Kidney capillary endothelial cell (primary cell): Measurements from ENCODE around the gene MSL3B.

ENCODE experiments used
- DNase-seq: peaks from one replicate; pipeline ENCODE4 v3.0.0-alpha.2; 2018; ENCODE audit warnings: low spot score

The MSL3B gene

GRCh38 chr2:233832869-233833311 is 35.3 kb downstream of the MSL3B start:
- peak; percentile 59 for DNase-seq

- DNase-seq, result no peak
Measured at GRCh38 chr2:233832414-233832813, 35.8 kb downstream of the MSL3B start.

GRCh38 chr2:233831861-233832260 is 36.3 kb downstream of the MSL3B start:
- no peak for DNase-seq

- DNase-seq, result no peak
Measured at GRCh38 chr2:233831011-233831721, 37.0 kb downstream of the MSL3B start.

- DNase-seq, result no peak
Measured at GRCh38 chr2:233830111-233830802, 37.9 kb downstream of the MSL3B start.

GRCh38 chr2:233829193-233830110 is 38.7 kb downstream of the MSL3B start:
- no peak for DNase-seq

- no peak for DNase-seq
Measured at GRCh38 chr2:233828546-233829192, 39.5 kb downstream of the MSL3B start.

GRCh38 chr2:233824373-233824772 is 43.8 kb downstream of the MSL3B start:
- no peak for DNase-seq

- DNase-seq, result no peak
Measured at GRCh38 chr2:233823731-233824121, 44.5 kb downstream of the MSL3B start.

GRCh38 chr2:233822781-233823730 is 45.1 kb downstream of the MSL3B start:
- DNase-seq, result no peak

- no peak for DNase-seq
Measured at GRCh38 chr2:233822101-233822771, 46.0 kb downstream of the MSL3B start.

GRCh38 chr2:233821709-233822100 is 46.5 kb downstream of the MSL3B start:
- no peak for DNase-seq

GRCh38 chr2:233821196-233821595 is 47.0 kb downstream of the MSL3B start:
- no peak for DNase-seq

- no peak for DNase-seq
Measured at GRCh38 chr2:233820774-233821105, 47.4 kb downstream of the MSL3B start.

- DNase-seq, result no peak
Measured at GRCh38 chr2:233819884-233820773, 48.1 kb downstream of the MSL3B start.

- no peak for DNase-seq
Measured at GRCh38 chr2:233818639-233819621, 49.3 kb downstream of the MSL3B start.

- DNase-seq, result no peak
Measured at GRCh38 chr2:233817995-233818638, 50.1 kb downstream of the MSL3B start.
